Fibroblast of pulmonary artery (primary cell): Measurements from ENCODE around the gene SYK.

Source experiments
- DNase-seq: peaks from one replicate; pipeline ENCODE4 v3.0.0-alpha.2; 2010; ENCODE audit warnings: low read depth
- H3K4me3 ChIP-seq: replicated peaks from 2 replicates; pipeline ENCODE4 v1.5.1; 2011; ENCODE audit warnings: low read depth, mild to moderate bottlenecking, control low read depth, low read length, moderate library complexity
- TF ChIP-seq, protein P1 (sequence below): IDR thresholded peaks from 2 replicates; pipeline ENCODE4 v1.5.1; 2011; ENCODE audit warnings: mild to moderate bottlenecking, control low read depth, low read length, inconsistent platforms; ENCODE audit errors: missing control alignments

Gene SYK

DNA sequence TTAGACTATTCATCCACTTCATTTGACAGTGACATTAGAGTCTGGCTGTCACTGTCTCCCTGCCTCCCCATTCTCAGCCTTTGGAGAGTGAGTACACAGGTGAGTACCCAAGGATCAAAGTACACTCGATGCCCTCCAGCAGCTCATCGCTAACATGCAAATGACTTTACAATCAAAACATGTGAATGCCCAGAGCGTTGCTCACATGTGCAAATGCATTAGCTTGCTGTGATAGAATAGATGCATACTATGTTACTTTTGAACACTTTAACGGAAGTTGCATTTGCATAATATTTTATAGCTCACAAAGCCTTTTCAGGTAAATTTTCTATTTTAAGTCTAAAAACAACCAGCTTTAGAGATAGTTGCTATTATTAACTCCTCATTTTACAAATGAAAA, 107.6 kb downstream of the SYK start:
- DNase-seq, result no peak
- H3K4me3 ChIP-seq, result no peak overlapping the region
- TF ChIP-seq, protein P1, sequence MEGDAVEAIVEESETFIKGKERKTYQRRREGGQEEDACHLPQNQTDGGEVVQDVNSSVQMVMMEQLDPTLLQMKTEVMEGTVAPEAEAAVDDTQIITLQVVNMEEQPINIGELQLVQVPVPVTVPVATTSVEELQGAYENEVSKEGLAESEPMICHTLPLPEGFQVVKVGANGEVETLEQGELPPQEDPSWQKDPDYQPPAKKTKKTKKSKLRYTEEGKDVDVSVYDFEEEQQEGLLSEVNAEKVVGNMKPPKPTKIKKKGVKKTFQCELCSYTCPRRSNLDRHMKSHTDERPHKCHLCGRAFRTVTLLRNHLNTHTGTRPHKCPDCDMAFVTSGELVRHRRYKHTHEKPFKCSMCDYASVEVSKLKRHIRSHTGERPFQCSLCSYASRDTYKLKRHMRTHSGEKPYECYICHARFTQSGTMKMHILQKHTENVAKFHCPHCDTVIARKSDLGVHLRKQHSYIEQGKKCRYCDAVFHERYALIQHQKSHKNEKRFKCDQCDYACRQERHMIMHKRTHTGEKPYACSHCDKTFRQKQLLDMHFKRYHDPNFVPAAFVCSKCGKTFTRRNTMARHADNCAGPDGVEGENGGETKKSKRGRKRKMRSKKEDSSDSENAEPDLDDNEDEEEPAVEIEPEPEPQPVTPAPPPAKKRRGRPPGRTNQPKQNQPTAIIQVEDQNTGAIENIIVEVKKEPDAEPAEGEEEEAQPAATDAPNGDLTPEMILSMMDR, result no peak

- no peak for DNase-seq
- no peak overlapping the region for H3K4me3 ChIP-seq
- TF ChIP-seq, protein P1, result no peak
Measured at GRCh38 chr9:90909747-90910283, 108.2 kb downstream of the SYK start.

DNA sequence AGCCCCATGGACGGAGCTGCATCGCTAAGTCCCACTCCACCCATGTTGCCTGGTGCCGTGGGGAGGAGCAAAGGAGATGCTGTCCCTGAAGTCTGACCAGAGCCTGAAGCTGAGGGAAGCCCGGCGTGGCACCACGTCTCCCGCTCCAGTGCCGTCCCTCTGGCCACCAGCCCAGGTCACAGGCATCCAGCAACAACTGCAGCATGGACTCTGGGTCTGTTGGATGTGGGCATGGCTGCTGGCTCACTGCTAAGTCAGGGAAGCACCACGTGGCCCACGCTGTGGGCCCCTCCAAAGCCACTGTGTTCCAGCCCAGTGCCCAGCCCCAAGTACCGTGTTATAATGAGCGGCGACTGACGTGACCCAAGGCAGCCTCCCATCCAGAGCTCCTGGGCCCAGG, 112.6 kb downstream of the SYK start:
- H3K4me3 ChIP-seq, result no peak overlapping the region
- TF ChIP-seq, protein P1, result no peak
- no peak for DNase-seq

GRCh38 chr9:90914868-90915483, 113.4 kb downstream of the SYK start:
- TF ChIP-seq, protein P1, result peak; percentile 82
- H3K4me3 ChIP-seq, result no peak overlapping the region
- peak; percentile 80 for DNase-seq

DNA sequence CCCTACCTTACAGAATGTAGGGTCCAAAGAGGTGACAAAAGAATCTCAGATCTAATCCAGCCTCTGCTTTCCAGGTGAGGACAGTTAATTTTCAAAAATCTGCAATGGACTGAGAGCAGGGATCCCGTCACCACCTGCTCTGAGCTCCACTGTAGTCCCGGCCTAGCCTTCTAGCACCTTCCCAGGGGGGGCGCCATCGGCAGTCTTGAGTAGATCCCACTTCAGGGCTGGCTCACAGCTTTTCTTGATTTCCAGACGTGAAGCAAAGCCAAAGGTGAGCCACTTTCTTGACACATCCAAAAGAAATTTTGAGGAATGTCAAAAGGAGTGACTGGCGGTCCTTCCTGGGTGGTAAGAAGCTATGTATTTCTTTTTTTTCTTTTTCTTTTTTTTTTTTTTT, 114.1 kb downstream of the SYK start:
- TF ChIP-seq, protein P1, result peak; percentile 42
- H3K4me3 ChIP-seq, result no peak overlapping the region
- DNase-seq, result peak; percentile 17

DNA sequence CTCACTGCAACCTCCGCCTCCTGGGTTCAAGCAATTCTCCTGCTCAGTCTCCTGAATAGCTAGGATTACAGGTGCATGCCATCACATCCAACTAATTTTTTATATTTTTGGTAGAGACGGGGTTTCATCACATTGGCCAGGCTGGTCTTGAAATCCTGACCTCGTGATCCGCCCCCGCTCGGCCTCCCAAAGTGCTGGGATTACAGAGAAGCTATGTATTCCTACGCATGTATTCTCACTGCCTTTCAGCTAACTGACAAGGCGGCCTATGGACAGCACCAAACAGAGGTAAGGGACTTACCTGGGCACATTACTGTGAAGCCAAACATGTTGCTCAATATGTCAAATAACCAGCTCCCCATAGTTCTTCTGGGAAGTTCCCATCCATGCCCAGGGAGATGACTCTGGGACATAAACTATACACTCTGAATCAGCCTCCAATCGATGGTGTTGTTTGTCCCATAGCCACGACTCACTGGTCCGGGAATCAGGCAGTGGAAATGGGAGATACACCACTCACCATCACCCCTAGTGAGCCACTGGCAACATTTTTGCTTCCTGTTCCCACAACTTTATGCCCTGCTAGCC, 114.6 kb downstream of the SYK start:
- no peak overlapping the region for H3K4me3 ChIP-seq
- no peak for DNase-seq
- TF ChIP-seq, protein P1, result no peak

GRCh38 chr9:90919883-90920282, 118.3 kb downstream of the SYK start:
- no peak overlapping the region for H3K4me3 ChIP-seq
- TF ChIP-seq, protein P1, result no peak
- DNase-seq, result no peak
